ENCODE measurements around the gene CACTIN.
A peak's percentile ranks its signal among the peaks of the same experiment; 100 is the strongest.

CACTIN gene

GRCh38 chr19:3608079-3608641 is 18.4 kb downstream of the CACTIN start:
- Histone ChIP-seq H3K36me3 (ENCODE audit: insufficient read depth, low read length) (peaks cover 3% of the 10 kb centered on the region; the same call in 1 of the 2 replicates), H3K4me1 (ENCODE audit: insufficient read depth, low read length) (peaks cover 9% of the 10 kb centered on the region), H3K9me3 (ENCODE audit: control insufficient read depth, insufficient read depth, low read length) (no peaks in the 10 kb centered on the region), H3K9ac (ENCODE audit: low read depth, low read length) (peak overlapping the region; percentile 72; the same call in 1 of the 2 replicates)

GRCh38 chr19:3607303-3608078 is 19.1 kb downstream of the CACTIN start:
- Histone ChIP-seq H3K36me3 (ENCODE audit: insufficient read depth, low read length) (peaks cover 3% of the 10 kb centered on the region; the same call in 1 of the 2 replicates), H3K9ac (ENCODE audit: low read depth, low read length) (peak overlapping the region; percentile 72), H3K9me3 (ENCODE audit: control insufficient read depth, insufficient read depth, low read length) (no peaks in the 10 kb centered on the region), H3K4me1 (ENCODE audit: insufficient read depth, low read length) (peaks cover 7% of the 10 kb centered on the region)

DNA sequence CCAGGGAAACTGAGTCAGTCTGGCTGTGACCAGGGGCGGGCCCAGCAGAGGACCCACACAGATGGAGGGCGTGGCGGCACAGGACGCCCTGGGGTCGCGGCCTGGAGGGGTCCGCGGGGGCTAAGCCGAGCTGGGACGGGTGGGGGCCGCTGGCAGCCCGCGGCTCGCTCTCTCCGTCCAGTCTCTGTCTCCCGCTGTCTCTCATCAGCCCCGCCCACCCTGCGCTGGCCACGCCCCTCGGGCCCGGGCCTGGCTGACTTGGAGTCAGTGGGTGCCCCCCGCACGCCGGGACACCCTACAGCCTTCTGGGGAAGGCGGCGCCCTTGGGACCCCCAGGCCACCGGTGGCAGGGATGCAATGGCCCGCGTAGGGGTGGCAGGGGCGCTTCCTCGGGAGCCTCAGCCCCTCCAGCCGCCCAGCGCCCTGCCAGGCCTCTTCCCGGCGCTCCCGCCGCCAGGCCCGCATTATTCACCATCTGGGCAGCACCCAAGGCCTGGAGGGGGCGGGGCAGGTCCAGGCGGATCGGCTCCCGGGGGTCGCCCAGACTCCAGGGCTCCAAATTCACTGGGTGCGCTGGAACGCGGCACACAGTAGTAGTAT is 19.8 kb downstream of the CACTIN start, which contains the start of gene TBXA2R:
Gene TBXA2R (minus strand): TSS at position 186 of the 600 bp plus-strand sequence. CDS start 6,241 bp downstream, outside the sequence.
- Histone ChIP-seq H3K9me3 (ENCODE audit: control insufficient read depth, insufficient read depth, low read length) (no peaks in the 10 kb centered on the region), H3K9ac (ENCODE audit: low read depth, low read length) (peak within 1 kb of the TSS; percentile 72), H3K36me3 (ENCODE audit: insufficient read depth, low read length) (peaks cover 3% of the 10 kb centered on the region; the same call in 1 of the 2 replicates), H3K4me1 (ENCODE audit: insufficient read depth, low read length) (peaks cover 7% of the 10 kb centered on the region)

DNA sequence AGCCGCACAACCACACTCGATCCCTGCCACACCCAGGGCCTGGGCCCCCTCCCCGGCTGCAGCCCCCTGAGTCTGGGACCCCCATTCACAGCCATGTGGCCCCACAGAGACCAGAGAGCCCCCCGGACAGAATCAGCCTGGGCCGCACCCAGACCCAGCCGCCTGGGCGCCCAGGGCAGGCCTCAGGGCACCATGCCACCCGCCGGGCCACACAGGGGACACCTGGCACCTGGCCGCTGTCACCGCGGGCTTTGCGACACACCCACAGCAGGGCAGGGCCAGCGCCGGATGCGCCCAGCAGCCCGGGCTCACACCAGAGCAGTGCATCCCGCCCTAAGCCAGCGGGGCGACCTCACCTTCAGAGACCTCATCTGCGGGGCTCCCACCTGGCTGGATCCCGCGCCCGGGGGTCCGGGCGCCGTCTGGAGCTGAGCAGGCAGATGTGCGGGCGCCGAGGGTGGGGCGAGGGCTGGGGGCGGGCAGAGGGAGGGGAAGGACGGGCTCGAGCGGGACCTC is 20.4 kb downstream of the CACTIN start:
- Histone ChIP-seq H3K36me3 (ENCODE audit: insufficient read depth, low read length) (peaks cover 3% of the 10 kb centered on the region; the same call in 1 of the 2 replicates), H3K4me1 (ENCODE audit: insufficient read depth, low read length) (peaks cover 7% of the 10 kb centered on the region), H3K9ac (ENCODE audit: low read depth, low read length) (peak overlapping the region; percentile 72; the same call in 1 of the 2 replicates), H3K9me3 (ENCODE audit: control insufficient read depth, insufficient read depth, low read length) (no peaks in the 10 kb centered on the region)

DNA sequence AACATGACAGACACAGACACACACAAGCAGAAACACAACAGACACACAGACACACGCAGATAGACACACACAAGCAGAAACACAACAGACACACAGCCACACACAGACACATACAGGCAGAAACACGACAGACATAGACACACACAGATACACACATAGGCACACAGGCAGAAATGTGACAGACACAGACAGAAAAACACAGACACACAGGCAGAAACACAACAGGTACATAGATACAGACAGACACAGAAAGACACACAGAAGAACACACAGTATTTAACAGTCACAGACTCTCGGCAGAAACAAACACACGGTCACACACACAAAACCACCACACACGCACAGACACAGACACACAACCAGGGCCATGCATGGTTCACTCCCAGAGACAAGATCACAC is 20.8 kb downstream of the CACTIN start:
- peaks cover 7% of the 10 kb centered on the region for H3K4me1 ChIP-seq (ENCODE audit: insufficient read depth, low read length)
- peaks cover 3% of the 10 kb centered on the region; the same call in 1 of the 2 replicates for H3K36me3 ChIP-seq (ENCODE audit: insufficient read depth, low read length)
- no peaks in the 10 kb centered on the region for H3K9me3 ChIP-seq (ENCODE audit: control insufficient read depth, insufficient read depth, low read length)
- peak overlapping the region; percentile 72; the same call in 1 of the 2 replicates for H3K9ac ChIP-seq (ENCODE audit: low read depth, low read length)

DNA sequence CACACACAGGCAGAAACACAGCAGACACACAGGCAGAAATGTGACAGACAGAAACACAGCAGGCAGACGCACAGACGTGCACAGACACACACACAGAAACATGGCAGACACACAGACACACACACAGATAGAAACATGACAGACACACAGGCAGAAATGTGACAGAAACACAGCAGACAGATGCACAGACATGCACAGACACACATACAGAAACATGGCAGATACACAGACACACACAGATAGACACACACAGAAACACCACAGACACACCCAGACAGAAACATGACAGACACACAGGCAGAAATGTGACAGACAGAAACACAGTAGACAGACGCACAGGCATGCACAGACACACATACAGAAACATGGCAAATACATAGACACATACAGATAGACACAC is 21.2 kb downstream of the CACTIN start:
- H3K36me3 ChIP-seq (ENCODE audit: insufficient read depth, low read length): peaks cover 1% of the 10 kb centered on the region; the same call in 1 of the 2 replicates
- H3K4me1 ChIP-seq (ENCODE audit: insufficient read depth, low read length): peaks cover 7% of the 10 kb centered on the region
- no peaks in the 10 kb centered on the region for H3K9me3 ChIP-seq (ENCODE audit: control insufficient read depth, insufficient read depth, low read length)
- no peak overlapping the region for H3K9ac ChIP-seq (ENCODE audit: low read depth, low read length)

- Histone ChIP-seq H3K4me1 (ENCODE audit: insufficient read depth, low read length) (peaks cover 7% of the 10 kb centered on the region), H3K9me3 (ENCODE audit: control insufficient read depth, insufficient read depth, low read length) (no peaks in the 10 kb centered on the region), H3K9ac (ENCODE audit: low read depth, low read length) (no peak overlapping the region), H3K36me3 (ENCODE audit: insufficient read depth, low read length) (no peaks in the 10 kb centered on the region)
These were observed 21.6 kb downstream of the CACTIN start for GRCh38 chr19:3604987-3605343.

- Histone ChIP-seq H3K36me3 (ENCODE audit: insufficient read depth, low read length) (no peaks in the 10 kb centered on the region), H3K9ac (ENCODE audit: low read depth, low read length) (no peak overlapping the region), H3K9me3 (ENCODE audit: control insufficient read depth, insufficient read depth, low read length) (no peaks in the 10 kb centered on the region), H3K4me1 (ENCODE audit: insufficient read depth, low read length) (peaks cover 7% of the 10 kb centered on the region)
These were observed 22.2 kb downstream of the CACTIN start for GRCh38 chr19:3604227-3604986.

GRCh38 chr19:3603121-3603811 is 23.3 kb downstream of the CACTIN start:
- H3K9me3 ChIP-seq (ENCODE audit: control insufficient read depth, insufficient read depth, low read length): no peaks in the 10 kb centered on the region
- H3K9ac ChIP-seq (ENCODE audit: low read depth, low read length): no peak overlapping the region
- no peaks in the 10 kb centered on the region for H3K36me3 ChIP-seq (ENCODE audit: insufficient read depth, low read length)
- peaks cover 5% of the 10 kb centered on the region for H3K4me1 ChIP-seq (ENCODE audit: insufficient read depth, low read length)

DNA sequence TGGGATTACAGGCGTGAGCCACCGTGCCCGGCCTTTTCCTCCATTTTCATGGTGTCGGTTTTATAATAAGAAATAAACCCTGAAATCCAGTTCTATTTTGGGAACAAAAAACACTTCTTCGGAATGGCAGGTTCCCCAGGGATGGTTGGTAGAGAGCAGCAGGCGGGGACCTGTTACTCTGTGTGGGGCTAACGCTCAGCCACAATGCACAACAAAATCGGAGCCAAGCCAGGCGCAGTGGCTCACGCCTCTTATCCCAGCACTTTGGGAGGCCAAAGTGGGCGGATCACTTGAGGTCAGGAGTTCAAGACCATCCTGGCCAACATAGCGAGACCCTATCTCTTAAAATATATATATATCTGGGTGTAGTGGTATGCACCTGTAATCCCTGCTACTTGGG is 25.6 kb downstream of the CACTIN start:
- H3K9me3 ChIP-seq (ENCODE audit: control insufficient read depth, insufficient read depth, low read length): no peaks in the 10 kb centered on the region
- no peak overlapping the region for H3K9ac ChIP-seq (ENCODE audit: low read depth, low read length)
- H3K4me1 ChIP-seq (ENCODE audit: insufficient read depth, low read length): no peaks in the 10 kb centered on the region
- no peaks in the 10 kb centered on the region for H3K36me3 ChIP-seq (ENCODE audit: insufficient read depth, low read length)

- no peaks in the 10 kb centered on the region for H3K9me3 ChIP-seq (ENCODE audit: control insufficient read depth, insufficient read depth, low read length)
- H3K4me1 ChIP-seq (ENCODE audit: insufficient read depth, low read length): no peaks in the 10 kb centered on the region
- no peak overlapping the region for H3K9ac ChIP-seq (ENCODE audit: low read depth, low read length)
- H3K36me3 ChIP-seq (ENCODE audit: insufficient read depth, low read length): no peaks in the 10 kb centered on the region
These were observed 26.8 kb downstream of the CACTIN start for GRCh38 chr19:3599776-3600187.

DNA sequence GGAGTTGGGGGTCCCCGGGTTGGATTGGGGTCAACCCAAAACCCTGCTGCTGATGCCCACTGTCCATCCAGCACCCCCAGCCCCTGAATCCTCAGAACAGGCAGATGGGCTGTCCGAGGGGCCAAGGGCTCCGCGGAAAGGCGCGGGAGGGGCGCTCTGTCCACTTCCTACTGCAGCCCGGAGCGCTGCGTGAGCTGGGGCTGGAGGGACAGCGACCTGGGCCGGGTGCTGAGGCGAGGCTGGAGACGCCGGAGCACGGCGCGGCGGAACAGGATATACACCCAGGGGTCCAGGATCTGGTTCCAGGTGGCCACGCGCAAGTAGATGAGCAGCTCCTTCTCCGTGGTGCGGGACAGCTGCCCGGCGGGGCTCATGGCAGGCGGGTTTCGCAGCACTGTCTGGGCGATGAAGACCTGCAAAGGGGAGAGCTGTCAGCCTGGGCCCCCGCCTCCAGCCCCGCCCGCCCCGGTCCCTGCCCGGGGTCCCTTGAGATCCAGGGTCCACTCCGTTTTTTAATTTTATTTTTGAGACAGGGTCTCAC is 31.0 kb downstream of the CACTIN start:
- H3K9ac ChIP-seq (ENCODE audit: low read depth, low read length): no peak overlapping the region
- H3K9me3 ChIP-seq (ENCODE audit: control insufficient read depth, insufficient read depth, low read length): no peaks in the 10 kb centered on the region
- no peaks in the 10 kb centered on the region for H3K4me1 ChIP-seq (ENCODE audit: insufficient read depth, low read length)
- H3K36me3 ChIP-seq (ENCODE audit: insufficient read depth, low read length): no peaks in the 10 kb centered on the region

GRCh38 chr19:3593156-3593555 is 33.4 kb downstream of the CACTIN start:
- Histone ChIP-seq H3K9ac (ENCODE audit: low read depth, low read length) (no peak overlapping the region; the same call in 1 of the 2 replicates), H3K36me3 (ENCODE audit: insufficient read depth, low read length) (no peaks in the 10 kb centered on the region), H3K9me3 (ENCODE audit: control insufficient read depth, insufficient read depth, low read length) (no peaks in the 10 kb centered on the region), H3K4me1 (ENCODE audit: insufficient read depth, low read length) (no peaks in the 10 kb centered on the region)

Data from ES-I3 (cell line).